GM12801 (cell line): ENCODE data around the gene SMAD2.

ENCODE experiments used
- CTCF ChIP-seq: IDR thresholded peaks from one replicate; pipeline ENCODE4 v1.5.1; 2011; ENCODE audit warnings: control low read depth; ENCODE audit not compliant: insufficient read length; ENCODE audit errors: extremely low read depth

The SMAD2 gene

DNA sequence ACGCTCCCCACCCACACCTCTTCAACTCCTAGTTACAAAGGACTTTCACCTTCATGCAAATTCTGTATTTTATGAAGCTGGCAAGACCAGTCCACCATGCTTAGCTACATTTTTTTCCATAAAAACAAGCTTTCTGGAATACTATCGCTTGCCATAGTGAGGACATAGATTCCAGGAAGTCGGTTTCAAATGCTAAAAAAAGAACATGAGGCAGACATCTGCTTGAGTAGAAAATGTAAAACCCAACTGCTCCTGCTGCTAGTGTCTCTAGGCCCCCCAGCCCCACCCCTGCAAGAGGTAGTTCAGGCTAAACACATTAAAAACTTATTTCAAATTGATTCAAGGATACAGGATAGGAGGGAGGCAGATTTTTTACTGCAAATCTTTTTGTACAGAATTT, 148.9 kb downstream of the SMAD2 start:
- TF ChIP-seq CTCF: no peak

- no peak for TF ChIP-seq CTCF
Observed at GRCh38 chr18:47780011-47780725, 150.3 kb downstream of the SMAD2 start.

DNA sequence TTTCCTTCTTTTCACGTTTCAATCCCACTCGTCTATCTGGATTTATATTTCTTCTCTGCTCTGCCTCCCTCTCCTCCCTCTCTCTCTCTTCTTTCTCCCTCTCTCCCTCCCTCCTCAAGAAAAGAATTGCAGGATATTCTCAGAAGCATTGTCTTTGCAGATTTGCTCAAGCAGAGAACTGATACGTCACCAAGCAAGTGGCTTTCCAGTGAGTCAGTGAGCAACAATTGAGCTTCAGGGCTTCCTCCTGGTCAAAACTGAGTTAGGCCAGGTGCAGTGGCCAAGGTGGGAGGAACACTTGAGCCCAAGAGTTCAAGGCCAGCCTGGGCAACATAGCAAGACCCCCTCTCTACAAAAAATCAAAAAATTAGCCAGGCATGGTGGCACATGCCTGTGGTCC, 151.1 kb downstream of the SMAD2 start:
- no peak for TF ChIP-seq CTCF

DNA sequence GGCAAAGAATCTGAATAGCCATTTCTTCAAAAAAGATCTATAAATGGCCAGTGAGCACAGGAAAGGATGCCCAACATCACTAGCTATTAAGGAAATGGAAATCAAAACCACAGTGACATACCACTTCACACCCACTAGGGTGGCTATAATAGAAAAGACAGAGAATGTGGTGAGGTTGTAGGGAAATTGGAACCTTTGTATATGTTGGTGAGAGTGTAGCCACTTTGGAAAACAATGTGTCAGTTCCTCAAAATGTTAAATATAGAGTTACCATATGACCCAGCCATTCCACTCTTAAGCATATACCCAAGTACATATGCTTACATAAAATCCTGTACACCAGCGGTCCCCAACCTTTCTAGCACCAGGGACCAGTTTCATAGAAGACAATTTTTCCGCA, 152.8 kb downstream of the SMAD2 start:
- no peak for TF ChIP-seq CTCF

DNA sequence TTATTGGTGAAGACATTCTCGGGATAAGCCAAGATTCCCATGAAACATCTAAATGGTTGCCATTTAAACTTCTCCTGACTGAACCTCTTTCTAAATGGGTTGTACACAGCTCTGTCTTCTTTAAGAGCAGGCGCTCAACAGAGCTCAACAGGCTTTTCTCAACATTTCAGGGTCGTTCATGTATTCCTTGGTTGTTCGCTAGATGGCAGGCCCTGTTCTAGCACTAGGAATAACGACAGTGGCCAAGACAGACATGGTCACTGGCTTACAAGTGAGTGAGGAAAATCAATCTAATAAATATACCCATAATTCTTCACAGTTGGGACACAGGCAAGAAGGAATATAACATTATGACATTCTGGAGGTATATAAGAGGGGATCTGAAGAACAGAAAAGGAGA, 154.5 kb downstream of the SMAD2 start:
- TF ChIP-seq CTCF: no peak

DNA sequence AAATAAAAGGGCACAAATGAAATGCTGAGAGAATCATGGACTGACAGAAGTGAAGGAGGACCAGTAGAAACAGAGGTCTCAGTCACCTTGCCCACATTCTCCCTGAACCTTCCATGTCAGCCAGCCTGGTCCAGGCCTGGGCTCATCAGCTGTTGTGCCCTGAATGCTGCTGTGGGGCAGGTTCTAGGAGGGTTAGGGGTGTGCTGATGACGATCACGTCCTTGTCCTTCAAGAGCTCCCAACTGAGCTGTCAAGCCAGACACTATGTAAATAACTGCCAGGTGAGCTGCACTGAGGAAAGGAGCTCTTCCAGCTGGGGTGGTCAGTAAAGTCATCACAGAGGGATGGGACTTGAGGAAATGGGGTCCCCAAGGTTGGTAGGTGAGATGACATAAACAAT, 156.5 kb downstream of the SMAD2 start:
- TF ChIP-seq CTCF: no peak

- TF ChIP-seq CTCF: peak; percentile 95
Observed at GRCh38 chr18:47772374-47773248, 157.8 kb downstream of the SMAD2 start.
